COLO829 (cell line): ENCODE results near the gene ARL16.

Source experiments
- DNase-seq: peaks from one replicate; pipeline ENCODE4 v3.0.0; 2012; ENCODE audit warnings: low spot score

Gene ARL16

GRCh38 chr17:81683584-81684441 is at the start of gene ARL16, which contains the start of gene HGS:
Gene ARL16 (minus strand): TSS chr17:81683797. CDS start chr17:81683753, 44 bp downstream.
Gene HGS (plus strand): TSS chr17:81684011. CDS start chr17:81684067, 56 bp downstream.
- DNase-seq = peak; percentile 99

- no peak for DNase-seq
These were observed 43.9 kb upstream of the ARL16 start for GRCh38 chr17:81727324-81728031.

GRCh38 chr17:81726004-81726403 is 42.4 kb upstream of the ARL16 start:
- DNase-seq = no peak

- no peak for DNase-seq
These were observed 41.8 kb upstream of the ARL16 start for GRCh38 chr17:81725439-81725838.

- no peak for DNase-seq
These were observed 40.1 kb upstream of the ARL16 start for GRCh38 chr17:81723651-81724209.

GRCh38 chr17:81722184-81723120 is 38.9 kb upstream of the ARL16 start:
- DNase-seq = no peak

- DNase-seq = no peak
These were observed 36.9 kb upstream of the ARL16 start for GRCh38 chr17:81720267-81721071.

- no peak for DNase-seq
These were observed 36.0 kb upstream of the ARL16 start for GRCh38 chr17:81719410-81720266.

- no peak for DNase-seq
These were observed 34.1 kb upstream of the ARL16 start for GRCh38 chr17:81717766-81718089.

- no peak for DNase-seq
These were observed 33.6 kb upstream of the ARL16 start for GRCh38 chr17:81717049-81717765.

- DNase-seq = no peak
These were observed 33.0 kb upstream of the ARL16 start for GRCh38 chr17:81716674-81716996.

GRCh38 chr17:81715872-81716673 is 32.5 kb upstream of the ARL16 start:
- DNase-seq = no peak

GRCh38 chr17:81715107-81715871 is 31.7 kb upstream of the ARL16 start:
- DNase-seq = no peak

- no peak for DNase-seq
These were observed 31.0 kb upstream of the ARL16 start for GRCh38 chr17:81714412-81715106.

- no peak for DNase-seq
These were observed 30.2 kb upstream of the ARL16 start for GRCh38 chr17:81713556-81714411.

GRCh38 chr17:81713004-81713555 is 29.5 kb upstream of the ARL16 start:
- peak; percentile 95 for DNase-seq
